Measurements from ENCODE around the gene ACP4.

Gene ACP4

GRCh38 chr19:50812474-50812873, 22.3 kb downstream of the ACP4 start:
- no peak overlapping the region for H3K4me3 ChIP-seq
- H3K9me3 ChIP-seq = no peaks in the 10 kb centered on the region
- H3K27me3 ChIP-seq = peaks cover 0 to 22% of the 10 kb centered on the region in 2 donors
- H3K27ac ChIP-seq = no peak overlapping the region
- no peaks in the 10 kb centered on the region for H3K36me3 ChIP-seq
- DNase-seq = no peak
- no peaks in the 10 kb centered on the region for H3K4me1 ChIP-seq
- no peak for TF ChIP-seq CTCF (IDR thresholded peaks at IDR 0.05)
- intact Hi-C loops (cut with DNase I; ENCODE audit: low total_unique reads) = no loop called here

DNA sequence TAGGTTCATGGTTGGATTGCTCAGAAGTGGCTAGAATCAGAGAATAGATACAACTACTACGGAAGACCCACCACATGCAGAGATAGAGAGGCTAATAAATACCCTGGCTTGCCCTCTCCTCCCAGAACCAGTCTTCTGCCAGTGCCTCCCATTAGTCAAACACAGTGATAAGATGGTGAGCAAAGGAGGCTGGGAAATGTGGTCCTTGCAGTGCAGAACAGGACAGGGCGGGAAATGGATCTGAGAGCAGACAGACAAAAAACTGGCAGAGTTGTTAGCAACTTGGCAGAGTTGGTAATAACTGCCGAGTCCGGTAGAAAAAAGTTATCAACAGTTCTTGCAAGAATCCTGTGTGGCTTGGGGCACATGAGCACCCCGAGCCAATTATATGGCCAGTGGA, 24.7 kb downstream of the ACP4 start:
- no peak for TF ChIP-seq CTCF (IDR thresholded peaks at IDR 0.05)
- Histone ChIP-seq H3K36me3 (no peaks in the 10 kb centered on the region), H3K27ac (no peak overlapping the region), H3K9me3 (no peaks in the 10 kb centered on the region), H3K4me3 (no peak overlapping the region), H3K4me1 (peaks cover 0 to 7% (median 2%) of the 10 kb centered on the region in 4 donors), H3K27me3 (peaks cover 0 to 46% of the 10 kb centered on the region in 2 donors)
- intact Hi-C loops (cut with DNase I; ENCODE audit: low total_unique reads) = no loop called here
- no peak for DNase-seq

DNA sequence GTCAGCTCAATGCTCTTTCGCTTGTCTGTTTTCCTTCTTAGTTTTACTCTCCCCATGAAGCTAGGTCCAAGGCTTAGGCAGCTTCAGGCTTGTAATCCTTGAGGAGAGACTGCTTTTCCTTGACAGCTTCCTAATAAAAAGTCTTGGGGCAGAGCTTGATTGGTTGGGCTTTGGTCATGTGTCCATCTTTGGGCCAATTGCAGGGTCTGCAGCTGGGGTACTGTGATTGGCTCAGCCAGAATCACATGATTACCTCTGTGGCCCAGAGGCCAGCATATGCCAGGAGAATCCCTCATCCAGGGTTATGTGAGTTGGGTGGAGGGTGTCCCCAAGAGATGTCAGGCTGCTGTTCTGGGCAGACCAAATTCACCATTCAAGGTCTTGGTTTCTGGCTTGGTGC, 25.2 kb downstream of the ACP4 start:
- Histone ChIP-seq H3K27ac (no peak overlapping the region), H3K27me3 (peaks cover 0 to 48% of the 10 kb centered on the region in 2 donors), H3K36me3 (no peaks in the 10 kb centered on the region), H3K4me1 (peaks cover 0 to 7% (median 2%) of the 10 kb centered on the region in 4 donors), H3K4me3 (no peak overlapping the region), H3K9me3 (no peaks in the 10 kb centered on the region)
- DNase-seq = no peak
- no peak for TF ChIP-seq CTCF (IDR thresholded peaks at IDR 0.05)
- intact Hi-C loops (cut with DNase I; ENCODE audit: low total_unique reads) = no loop called here

- no peak for DNase-seq
- peaks cover 0 to 16% (median 2%) of the 10 kb centered on the region in 4 donors for H3K4me1 ChIP-seq
- peak overlapping the region in 1 of 2 donors; percentile 18 for H3K4me3 ChIP-seq
- H3K27ac ChIP-seq = no peak overlapping the region
- H3K27me3 ChIP-seq = peaks cover 0 to 75% of the 10 kb centered on the region in 2 donors
- H3K36me3 ChIP-seq = no peaks in the 10 kb centered on the region
- intact Hi-C loops (cut with DNase I; ENCODE audit: low total_unique reads) = no loop called here
- no peaks in the 10 kb centered on the region for H3K9me3 ChIP-seq
- TF ChIP-seq CTCF (IDR thresholded peaks at IDR 0.05) = no peak
Observed at GRCh38 chr19:50817941-50818858, 28.0 kb downstream of the ACP4 start.

DNA sequence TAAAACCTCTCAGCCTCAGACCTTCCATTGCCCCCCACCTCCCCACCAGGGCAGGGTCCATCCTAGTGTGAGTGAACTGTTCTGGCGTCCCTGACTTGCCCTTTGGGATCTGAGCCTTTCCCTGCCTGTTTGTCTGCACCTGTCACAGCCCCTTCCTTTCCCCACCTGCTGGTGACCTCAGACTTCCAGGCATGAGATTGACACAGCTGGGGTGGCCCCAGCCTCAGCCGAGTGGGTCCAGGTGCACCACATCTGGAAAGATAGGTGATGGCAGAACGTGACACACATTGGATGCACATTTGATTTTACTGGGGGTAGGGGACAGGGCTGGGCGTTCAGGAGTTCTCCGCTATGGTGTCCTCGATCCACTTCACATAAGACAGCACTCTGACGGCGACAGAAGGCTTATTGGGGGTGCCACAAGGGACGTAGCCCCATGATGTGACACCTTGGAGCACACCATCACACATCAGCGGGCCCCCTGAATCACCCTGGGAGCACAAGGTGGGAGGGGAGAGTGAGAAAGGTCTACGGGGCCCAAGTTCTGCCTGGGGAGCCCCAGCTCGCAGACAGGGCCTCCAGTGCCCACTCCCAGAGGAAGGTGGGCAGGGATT, 28.8 kb downstream of the ACP4 start:
- no peak for DNase-seq
- TF ChIP-seq CTCF (IDR thresholded peaks at IDR 0.05) = no peak
- Histone ChIP-seq H3K4me1 (peaks cover 0 to 16% (median 2%) of the 10 kb centered on the region in 4 donors), H3K27me3 (peaks cover 0 to 81% of the 10 kb centered on the region in 2 donors), H3K27ac (no peak overlapping the region), H3K9me3 (no peaks in the 10 kb centered on the region), H3K36me3 (no peaks in the 10 kb centered on the region), H3K4me3 (no peak overlapping the region)
- intact Hi-C loops (cut with DNase I; ENCODE audit: low total_unique reads) = no loop called here

Measured in tibial artery (tissue), 4 donors.